KBM-7 (cell line): Measurements from ENCODE around the gene CDCA5.

Experiments
- DNase-seq: peaks from one replicate; pipeline ENCODE4 v3.0.0-alpha.2; 2015
- in situ Hi-C: fragments of 300-500 bp; cut with MboI; formaldehyde crosslinking; loops from 2 replicates; pipeline ENCODE4 v1.14.3; 2020; ENCODE audit warnings: low sequenced_read_pairs, low pct_unique_long_range_greater_than_20kb, mixed read lengths

The CDCA5 gene

GRCh38 chr11:65084598-65085375 is 947 bp upstream of the CDCA5 start:
- in situ Hi-C loops = no loop called here

GRCh38 chr11:65083134-65083833 is 556 bp downstream of the CDCA5 start:
- no peak for DNase-seq

More at GRCh38 chr11:65084598-65085375, 947 bp upstream of the CDCA5 start:
- no peak for DNase-seq

GRCh38 chr11:65078786-65079342 is 5.0 kb downstream of the CDCA5 start:
- DNase-seq = no peak
- in situ Hi-C loops = no loop called here

More at GRCh38 chr11:65083134-65083833, 556 bp downstream of the CDCA5 start:
- in situ Hi-C loops = no loop called here

GRCh38 chr11:65078151-65078550 is 5.7 kb downstream of the CDCA5 start:
- in situ Hi-C loops = no loop called here
- DNase-seq = peak; percentile 74

GRCh38 chr11:65077451-65077850 is 6.4 kb downstream of the CDCA5 start:
- DNase-seq = no peak
- in situ Hi-C loops = no loop called here

- DNase-seq = no peak
- in situ Hi-C loops = no loop called here
Observed at GRCh38 chr11:65072631-65072966, 11.2 kb downstream of the CDCA5 start.

GRCh38 chr11:65071907-65072630 is 11.8 kb downstream of the CDCA5 start:
- no peak for DNase-seq
- in situ Hi-C loops = no loop called here

- DNase-seq = no peak
- in situ Hi-C loops = no loop called here
Observed at GRCh38 chr11:65069217-65069616, 14.6 kb downstream of the CDCA5 start.

GRCh38 chr11:65067446-65067845 is 16.4 kb downstream of the CDCA5 start:
- in situ Hi-C loops = no loop called here
- no peak for DNase-seq

- in situ Hi-C loops = no loop called here
- no peak for DNase-seq
Observed at GRCh38 chr11:65066805-65067291, 17.0 kb downstream of the CDCA5 start.

GRCh38 chr11:65066315-65066714 is 17.5 kb downstream of the CDCA5 start:
- in situ Hi-C loops = no loop called here

GRCh38 chr11:65065851-65066250 is 18.0 kb downstream of the CDCA5 start:
- no peak for DNase-seq
- in situ Hi-C loops = no loop called here

More at GRCh38 chr11:65066315-65066714, 17.5 kb downstream of the CDCA5 start:
- DNase-seq = no peak

- no peak for DNase-seq
- in situ Hi-C loops = no loop called here
Observed at GRCh38 chr11:65064847-65065240, 19.0 kb downstream of the CDCA5 start.

GRCh38 chr11:65063532-65063931 is 20.3 kb downstream of the CDCA5 start:
- in situ Hi-C loops = no loop called here
- DNase-seq = no peak

- DNase-seq = no peak
- in situ Hi-C loops = no loop called here
Observed at GRCh38 chr11:65060913-65061408, 22.9 kb downstream of the CDCA5 start.

- in situ Hi-C loops = no loop called here
- DNase-seq = no peak
Observed at GRCh38 chr11:65059959-65060824, 23.6 kb downstream of the CDCA5 start.

- DNase-seq = no peak
- in situ Hi-C loops = no loop called here
Observed at GRCh38 chr11:65059523-65059922, 24.3 kb downstream of the CDCA5 start.

- in situ Hi-C loops = no loop called here
- no peak for DNase-seq
Observed at GRCh38 chr11:65058419-65059054, 25.3 kb downstream of the CDCA5 start, which contains the start of gene NAALADL1. Gene NAALADL1, minus strand, starts transcription at chr11:65058553. Its CDS starts 32 bp downstream, at chr11:65058521.
